ENCODE measurements around the gene C4orf50. TPM values are rescaled to one million over a fixed set of nuclear protein-coding genes. Genes with fewer than 3 reads are reported as not detected.
A peak's percentile ranks its signal among the peaks of the same experiment; 100 is the strongest.

The C4orf50 gene
- total RNA-seq, 4 donors from 2014 or later: 0.04 to 0.19 (median 0.04) TPM; not detected in 1

DNA sequence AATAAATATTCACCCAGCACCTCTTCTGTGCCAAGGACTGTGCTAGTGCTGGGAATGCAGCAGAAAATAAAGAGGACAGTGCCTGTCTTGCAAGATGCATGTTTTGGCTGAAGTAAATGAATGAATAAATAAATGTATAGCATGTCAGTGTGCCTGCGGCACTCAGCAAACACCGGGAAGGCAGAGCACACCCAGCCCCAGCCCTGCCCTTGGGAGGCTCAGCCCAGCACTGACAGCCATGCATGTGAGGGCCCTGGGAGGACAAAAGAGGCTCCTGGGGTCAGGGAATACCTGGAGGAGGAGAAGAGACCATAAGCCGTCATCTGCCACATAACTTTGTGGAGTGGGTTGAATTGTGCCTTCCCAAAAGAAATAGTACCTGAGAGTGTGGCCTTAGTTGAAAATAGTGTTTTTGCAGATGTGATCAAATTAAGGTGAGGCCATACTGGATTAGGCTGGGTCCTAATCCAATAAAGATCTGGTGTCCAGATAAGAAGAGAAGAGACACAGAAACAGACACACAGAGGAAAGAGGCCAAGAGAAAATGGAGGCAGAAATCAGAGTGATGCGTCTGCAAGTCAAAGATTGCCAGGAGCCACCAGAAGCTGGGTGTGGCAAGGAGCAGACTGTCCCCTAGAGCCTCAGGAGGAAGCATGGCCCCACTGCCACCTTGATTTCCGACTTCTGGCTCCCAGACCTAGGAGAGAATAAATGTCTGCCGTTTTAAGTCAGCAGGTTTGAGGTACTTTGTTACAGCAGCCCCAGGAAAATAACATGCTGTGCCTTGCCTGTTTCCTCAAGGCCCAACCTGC, 16.3 kb downstream of the C4orf50 start:
- Histone ChIP-seq H3K27ac (no peak overlapping the region), H3K4me3 (no peak overlapping the region), H3K27me3 (peaks cover 0 to 49% (median 0%) of the 10 kb centered on the region in 4 donors), H3K36me3 (no peaks in the 10 kb centered on the region), H3K9me3 (no peaks in the 10 kb centered on the region), H3K4me1 (no peaks in the 10 kb centered on the region)
- WGBS, 2 donors: 44 to 60% methylated on average over 5 to 6 of the region's 6 CpGs
- TF ChIP-seq POLR2A (IDR thresholded peaks at IDR 0.05): no peak
- TF ChIP-seq, protein P1, sequence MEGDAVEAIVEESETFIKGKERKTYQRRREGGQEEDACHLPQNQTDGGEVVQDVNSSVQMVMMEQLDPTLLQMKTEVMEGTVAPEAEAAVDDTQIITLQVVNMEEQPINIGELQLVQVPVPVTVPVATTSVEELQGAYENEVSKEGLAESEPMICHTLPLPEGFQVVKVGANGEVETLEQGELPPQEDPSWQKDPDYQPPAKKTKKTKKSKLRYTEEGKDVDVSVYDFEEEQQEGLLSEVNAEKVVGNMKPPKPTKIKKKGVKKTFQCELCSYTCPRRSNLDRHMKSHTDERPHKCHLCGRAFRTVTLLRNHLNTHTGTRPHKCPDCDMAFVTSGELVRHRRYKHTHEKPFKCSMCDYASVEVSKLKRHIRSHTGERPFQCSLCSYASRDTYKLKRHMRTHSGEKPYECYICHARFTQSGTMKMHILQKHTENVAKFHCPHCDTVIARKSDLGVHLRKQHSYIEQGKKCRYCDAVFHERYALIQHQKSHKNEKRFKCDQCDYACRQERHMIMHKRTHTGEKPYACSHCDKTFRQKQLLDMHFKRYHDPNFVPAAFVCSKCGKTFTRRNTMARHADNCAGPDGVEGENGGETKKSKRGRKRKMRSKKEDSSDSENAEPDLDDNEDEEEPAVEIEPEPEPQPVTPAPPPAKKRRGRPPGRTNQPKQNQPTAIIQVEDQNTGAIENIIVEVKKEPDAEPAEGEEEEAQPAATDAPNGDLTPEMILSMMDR (IDR thresholded peaks at IDR 0.05): no peak
- intact Hi-C loops (cut with DNase I): no loop called here
- no peak for DNase-seq

DNA sequence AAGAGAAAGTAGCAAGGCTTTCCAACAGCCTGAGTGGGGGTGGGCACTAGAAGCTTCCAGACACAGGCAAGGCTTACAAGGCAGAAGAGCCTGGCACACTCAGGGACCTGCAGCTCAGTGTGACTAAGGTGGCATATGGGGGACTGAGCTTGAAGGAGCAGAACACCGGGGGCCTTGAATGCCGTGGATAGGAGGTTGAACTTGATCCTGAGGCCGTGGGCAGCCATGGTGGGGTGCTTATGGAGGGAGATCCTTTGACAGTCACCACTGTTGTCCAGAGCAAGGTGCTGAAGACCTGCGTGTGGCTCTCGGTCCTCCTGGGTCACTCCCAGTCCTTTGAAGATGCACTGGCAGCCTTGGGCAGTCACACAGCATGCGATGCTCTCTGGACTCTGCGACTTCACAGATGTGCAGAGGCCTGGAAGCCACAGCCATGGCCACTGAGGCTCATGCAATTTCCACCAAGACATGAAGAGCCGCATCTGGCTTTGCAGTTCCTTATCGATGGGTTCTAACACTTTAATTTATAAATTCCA, 18.3 kb downstream of the C4orf50 start:
- DNase-seq: no peak
- no peaks in the 10 kb centered on the region for H3K9me3 ChIP-seq
- H3K27ac ChIP-seq: no peak overlapping the region
- TF ChIP-seq, protein P1 (IDR thresholded peaks at IDR 0.05): no peak
- TF ChIP-seq POLR2A (IDR thresholded peaks at IDR 0.05): no peak
- intact Hi-C loops (cut with DNase I): loop anchor here (5.0 to 10.0 kb wide), 2 partner anchors 87 to 325 kb away; no protein-coding TSS in a partner anchor
- no peaks in the 10 kb centered on the region for H3K36me3 ChIP-seq
- peaks cover 0 to 54% (median 0%) of the 10 kb centered on the region in 4 donors for H3K27me3 ChIP-seq
- 93% methylated on average over 2 to 9 of the region's 9 CpGs for WGBS, 2 donors
- no peak overlapping the region for H3K4me3 ChIP-seq
- H3K4me1 ChIP-seq: peaks cover 0 to 2% (median 0%) of the 10 kb centered on the region in 3 donors

DNA sequence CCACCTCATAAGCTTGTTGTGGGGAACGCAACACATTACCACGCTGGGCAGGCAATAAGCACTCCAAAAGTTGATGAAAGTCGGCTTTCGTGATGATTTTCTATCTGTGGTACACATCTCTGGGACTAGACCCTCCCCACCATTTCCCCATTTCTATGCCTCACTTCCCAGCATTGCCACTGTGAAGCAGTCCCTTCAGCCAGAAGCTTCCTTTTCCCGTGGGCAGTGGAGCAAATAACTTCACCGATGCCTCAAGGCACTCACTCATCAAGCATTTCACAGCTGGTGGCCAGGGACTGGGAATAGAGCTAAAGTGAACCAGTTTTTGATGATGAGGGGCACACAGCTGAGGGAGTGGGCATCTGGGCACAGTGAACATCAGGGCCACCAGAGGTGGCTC, 18.9 kb downstream of the C4orf50 start:
- DNase-seq: no peak
- WGBS, 2 donors: 78 to 81% methylated on average over 5 to 6 of the region's 6 CpGs
- no peaks in the 10 kb centered on the region for H3K9me3 ChIP-seq
- no peak overlapping the region for H3K27ac ChIP-seq
- intact Hi-C loops (cut with DNase I): loop anchor here (5.0 to 10.0 kb wide), 2 partner anchors 88 to 325 kb away; no protein-coding TSS in a partner anchor
- no peaks in the 10 kb centered on the region for H3K36me3 ChIP-seq
- peaks cover 0 to 6% (median 0%) of the 10 kb centered on the region in 3 donors for H3K4me1 ChIP-seq
- H3K4me3 ChIP-seq: no peak overlapping the region
- H3K27me3 ChIP-seq: peaks cover 0 to 59% (median 0%) of the 10 kb centered on the region in 4 donors
- TF ChIP-seq, protein P1 (IDR thresholded peaks at IDR 0.05): no peak
- no peak for TF ChIP-seq POLR2A (IDR thresholded peaks at IDR 0.05)

DNA sequence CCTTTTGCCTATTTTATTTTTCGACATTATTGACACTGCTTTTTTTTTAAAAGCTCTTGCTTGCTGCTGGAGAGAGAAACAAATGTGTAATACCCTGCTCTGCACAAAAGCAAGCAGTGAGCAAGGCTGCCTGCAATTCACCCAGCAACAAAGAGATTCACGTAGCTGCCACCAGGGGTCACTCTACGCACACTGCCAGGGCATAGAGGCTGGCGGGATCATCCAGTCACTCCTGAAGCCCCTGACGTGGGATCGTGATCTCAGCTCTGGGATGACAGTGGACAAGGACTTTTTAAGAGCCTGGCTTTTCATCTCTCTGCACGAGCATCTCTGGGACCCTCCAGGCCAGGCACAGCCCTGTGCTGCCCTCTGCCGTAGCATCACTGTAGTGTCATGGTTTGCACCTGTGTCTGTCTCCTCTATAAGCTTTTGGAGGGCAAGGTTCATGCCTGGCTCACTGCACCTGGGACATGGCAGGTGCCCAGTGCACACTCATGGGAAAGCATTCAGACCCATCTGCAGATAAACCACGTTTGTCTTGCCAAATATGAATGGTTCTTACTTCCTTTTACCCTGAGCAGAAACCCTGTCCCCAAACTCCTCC, 19.8 kb downstream of the C4orf50 start:
- Histone ChIP-seq H3K36me3 (no peaks in the 10 kb centered on the region), H3K4me3 (no peak overlapping the region), H3K4me1 (peaks cover 0 to 6% (median 0%) of the 10 kb centered on the region in 3 donors), H3K27me3 (peaks cover 0 to 67% (median 0%) of the 10 kb centered on the region in 4 donors), H3K27ac (no peak overlapping the region), H3K9me3 (no peaks in the 10 kb centered on the region)
- no peak for TF ChIP-seq POLR2A (IDR thresholded peaks at IDR 0.05)
- TF ChIP-seq, protein P1 (IDR thresholded peaks at IDR 0.05): peak; percentile 67 to 93 (median 85)
- WGBS, 2 donors: 0 to 4% methylated on average over 8 to 9 of the region's 9 CpGs
- DNase-seq: no peak
- intact Hi-C loops (cut with DNase I): loop anchor here (5.0 to 10.0 kb wide), 2 partner anchors 89 to 326 kb away; no protein-coding TSS in a partner anchor
